SK-N-SH (cell line): ENCODE results near the gene PARVG. TPM values are rescaled to one million over a fixed set of nuclear protein-coding genes. Genes with fewer than 3 reads are reported as not detected.
A peak's percentile ranks its signal among the peaks of the same experiment; 100 is the strongest.

Experiments used
- CTCF ChIA-PET: fragments of 300-600, 350-600 bp; formaldehyde crosslinking; extraction: SDS; loops from one replicate; lab custom pipeline; 2021; lab: Yijun Ruan, JAX
- POLR2A ChIA-PET: fragments of 350-600 bp; sonication (Branson Sonifier 250); formaldehyde crosslinking; extraction: SDS; loops from one replicate; lab custom pipeline; 2020; ENCODE audit warnings: antibody characterized with exemption, inconsistent platforms; lab: Yijun Ruan, JAX
- DNase-seq: peaks from one replicate; pipeline ENCODE4 v3.0.0; 2012
- H2AFZ ChIP-seq: fragments of 200-600 bp; sonication (generic); 2 replicates; pipeline ENCODE4 v1.8.1; 2016; ENCODE audit warnings: antibody characterized with exemption, mild to moderate bottlenecking, low read depth
- H3F3A ChIP-seq: fragments of 200-600 bp; sonication (generic); replicated peaks from 2 replicates; pipeline ENCODE3; 2016; ENCODE audit warnings: antibody characterized with exemption, mild to moderate bottlenecking; ENCODE audit not compliant: insufficient read depth
- H3K27ac ChIP-seq, 2 experiments: fragments of 200-500 bp in 1 of 2; fragments of 200-600 bp in 1 of 2; sonication (Bioruptor generic) in 1 of 2; sonication (generic), shearing (Covaris generic) in 1 of 2; 2 replicates each; pipeline versions ENCODE4 v1.5.1 to v1.6.1; 2014 to 2016; ENCODE audit warnings: low read depth in 2 of 2, inconsistent platforms in 1 of 2, low read length in 1 of 2, mild to moderate bottlenecking in 1 of 2, mixed read lengths in 1 of 2
- H3K27me3 ChIP-seq: fragments of 200-600 bp; sonication (generic), shearing (Covaris generic); 2 replicates; pipeline ENCODE4 v1.6.1; 2016; ENCODE audit warnings: mixed run types; ENCODE audit not compliant: insufficient read depth
- H3K36me3 ChIP-seq, 2 experiments: fragments of 200-500 bp in 1 of 2; fragments of 200-600 bp in 1 of 2; sonication (Bioruptor generic) in 1 of 2; sonication (generic) in 1 of 2; replicated peaks in 1 of 2; 2 replicates each; pipeline versions ENCODE3 to v1.5.1; 2014 to 2016; ENCODE audit warnings: low read length in 1 of 2, mild to moderate bottlenecking in 1 of 2; ENCODE audit not compliant: insufficient read depth in 2 of 2, control insufficient read depth in 1 of 2
- H3K4me1 ChIP-seq, 2 experiments: fragments of 200-500 bp in 1 of 2; fragments of 200-600 bp in 1 of 2; sonication (Bioruptor generic) in 1 of 2; sonication (generic), shearing (Covaris generic) in 1 of 2; 2 replicates each; pipeline versions ENCODE4 v1.5.1 to v1.6.1; 2014 to 2016; ENCODE audit warnings: low read depth in 1 of 2, low read length in 1 of 2, mixed run types in 1 of 2; ENCODE audit not compliant: insufficient read depth in 2 of 2, control insufficient read depth in 1 of 2
- H3K4me2 ChIP-seq: fragments of 200-600 bp; sonication (generic), shearing (Covaris generic); 2 replicates; pipeline ENCODE4 v1.6.1; 2017; ENCODE audit warnings: mixed run types
- H3K4me3 ChIP-seq, 2 experiments: fragments of 200-500 bp in 1 of 2; fragments of 200-600 bp in 1 of 2; sonication (Bioruptor generic) in 1 of 2; sonication (generic), shearing (Covaris generic) in 1 of 2; 2 replicates each; pipeline versions ENCODE4 v1.5.1 to v1.8.1; 2014 to 2016; ENCODE audit warnings: low read depth in 2 of 2, inconsistent platforms in 1 of 2, low read length in 1 of 2, mild to moderate bottlenecking in 1 of 2, mixed read lengths in 1 of 2, moderate library complexity in 1 of 2
- H3K79me2 ChIP-seq: fragments of 200-600 bp; sonication (generic); 2 replicates; pipeline ENCODE4 v1.8.1; 2017; ENCODE audit warnings: mild to moderate bottlenecking; ENCODE audit not compliant: insufficient read depth
- H3K9ac ChIP-seq: fragments of 200-600 bp; sonication (generic); 2 replicates; pipeline ENCODE4 v1.6.1; 2017; ENCODE audit warnings: mixed run types
- H3K9me2 ChIP-seq: fragments of 200-600 bp; sonication (generic); 2 replicates; pipeline ENCODE4 v1.6.1; 2017; ENCODE audit warnings: mixed run types
- H3K9me3 ChIP-seq: fragments of 200-600 bp; sonication (generic); 2 replicates; pipeline ENCODE4 v1.6.1; 2017; ENCODE audit warnings: mixed run types, mild to moderate bottlenecking, moderate library complexity
- H4K20me1 ChIP-seq: fragments of 200-600 bp; sonication (generic); 2 replicates; pipeline ENCODE4 v1.6.1; 2017; ENCODE audit warnings: mild to moderate bottlenecking, mixed run types; ENCODE audit not compliant: insufficient read depth
- CTCF ChIP-seq: fragments of 200-600 bp; sonication (generic); IDR thresholded peaks from 2 replicates; pipeline ENCODE4 v1.6.1; 2017; ENCODE audit warnings: antibody characterized with exemption, mild to moderate bottlenecking, moderate library complexity
- EP300 ChIP-seq, 2 experiments: IDR thresholded peaks; 2 replicates each; pipeline versions ENCODE4 v1.4.0 to v1.6.1; 2012; ENCODE audit warnings: borderline replicate concordance in 1 of 2, low read depth in 1 of 2, low read length in 1 of 2
- GATA2 ChIP-seq: sonication (generic); formaldehyde crosslinking; IDR thresholded peaks from 2 replicates; pipeline ENCODE4 v1.5.0; 2020; ENCODE audit warnings: mild to moderate bottlenecking, missing genetic modification reagents
- MAX ChIP-seq: IDR thresholded peaks from 2 replicates; pipeline ENCODE4 v1.4.0; 2012; ENCODE audit warnings: low read depth
- MXI1 ChIP-seq: IDR thresholded peaks from 2 replicates; pipeline ENCODE4 v1.6.1; 2012; ENCODE audit warnings: mild to moderate bottlenecking, low read depth, low read length, improper control_type of control experiment
- PBX3 ChIP-seq: IDR thresholded peaks from 2 replicates; pipeline ENCODE4; 2012
- POLR2AphosphoS5 ChIP-seq: IDR thresholded peaks from 2 replicates; pipeline ENCODE4 v1.6.1; 2012; ENCODE audit warnings: low read depth, low read length
- RFX5 ChIP-seq: IDR thresholded peaks from 2 replicates; pipeline ENCODE4 v1.6.1; 2012; ENCODE audit warnings: mild to moderate bottlenecking, improper control_type of control experiment, low read length
- RXRA ChIP-seq: IDR thresholded peaks from 2 replicates; pipeline ENCODE4 v1.4.0; 2012; ENCODE audit warnings: low read depth, mild to moderate bottlenecking, borderline replicate concordance
- TEAD4 ChIP-seq: IDR thresholded peaks from 2 replicates; pipeline ENCODE4 v1.4.0; 2012; ENCODE audit warnings: mild to moderate bottlenecking, borderline replicate concordance; ENCODE audit not compliant: insufficient read depth
- WGBS: methylation state at CpG from one replicate; pipeline ENCODE4 v1.1.6; 2017; ENCODE audit warnings: low lambda C conversion rate; 5-methylcytosine and 5-hydroxymethylcytosine counted together
- polyA plus RNA-seq, 3 experiments: library from polyadenylated mRNA; depleted of rRNA; stranded (reverse); fragments of >200 nt; gene quantifications; 2 replicates each; pipeline ENCODE4 v1.2.3, GENCODE V29; 2012

Gene PARVG
- 0.05 TPM in 1 of 2 replicates, not detected in the other for polyA plus RNA-seq (2012; rRNA removed)
- not detected in 2 replicates for polyA plus RNA-seq (2012; cell fraction: cytosol; rRNA removed)
- polyA plus RNA-seq (2012; cell fraction: nucleus; rRNA removed) = 0.04 TPM in 1 of 2 replicates, not detected in the other

- Histone ChIP-seq H3K9me3 (no peaks in the 10 kb centered on the region), H3K4me3 (no peak within 1 kb of the TSS), H4K20me1 (no peaks in the 10 kb centered on the region), H3K4me2 (no peak within 1 kb of the TSS), H2AFZ (no peak within 1 kb of the TSS), H3K27me3 (no peaks in the 10 kb centered on the region), H3K36me3 (no peaks in the 10 kb centered on the region), H3K4me1 (no peaks in the 10 kb centered on the region; a peak in 1 of 4 replicates), H3K9ac (no peak within 1 kb of the TSS), H3K79me2 (no peaks in the 10 kb centered on the region), H3F3A (peaks cover 9% of the 10 kb centered on the region), H3K27ac (no peak within 1 kb of the TSS), H3K9me2 (no peaks in the 10 kb centered on the region)
- 69% methylated on average over 5 of the region's 5 CpGs for WGBS
- no peak for TF ChIP-seq PBX3
- TF ChIP-seq RFX5 = peak; percentile 94
- CTCF ChIA-PET = interaction anchor here (1.0 to 1.8 kb wide), 3 partner anchors 99 to 445 kb away, joined by 3 to 6 read pairs (median 3); no protein-coding TSS in a partner anchor
- POLR2A ChIA-PET = no interaction called here
- DNase-seq = no peak
These were observed at the start of gene PARVG for GRCh38 chr22:44180706-44181032. TSS of gene PARVG (plus strand) at chr22:44180925. CDS start at chr22:44183330, 2,405 bp downstream.

- no peak for DNase-seq
- ChIA-PET POLR2A (no interaction called here), CTCF (interaction anchor here (1.5 kb wide), 1 partner anchor 50 kb away, joined by 3 read pairs; no protein-coding TSS in a partner anchor)
These were observed 49.3 kb upstream of the PARVG start for GRCh38 chr22:44131412-44131811.

More at GRCh38 chr22:44131412-44131811, 49.3 kb upstream of the PARVG start:
- Histone ChIP-seq H3K36me3 (peaks cover 0 to 4% of the 10 kb centered on the region in 2 experiments), H2AFZ (no peak overlapping the region), H3K9me3 (no peaks in the 10 kb centered on the region; the same call in 1 of the 2 replicates), H3K27ac (no peak overlapping the region), H3K4me1 (peaks cover 0 to 11% of the 10 kb centered on the region in 2 experiments; a peak in 1 of 4 replicates), H3K4me3 (no peak overlapping the region), H3F3A (no peaks in the 10 kb centered on the region), H3K4me2 (no peak overlapping the region), H3K79me2 (no peaks in the 10 kb centered on the region), H3K9ac (no peak overlapping the region), H3K9me2 (no peaks in the 10 kb centered on the region), H3K27me3 (no peaks in the 10 kb centered on the region), H4K20me1 (no peaks in the 10 kb centered on the region)
- no peak for TF ChIP-seq POLR2AphosphoS5
- no peak for TF ChIP-seq GATA2 (CRISPR knock-in tag)
- TF ChIP-seq MXI1 = no peak
- TF ChIP-seq EP300 (IDR thresholded peaks at IDR 0.05; ENCODE audit: borderline replicate concordance in 1 of 2, low read depth in 1 of 2, low read length in 1 of 2) = no peak
- TF ChIP-seq RXRA = no peak
- no peak for TF ChIP-seq PBX3
- TF ChIP-seq TEAD4 = no peak
- TF ChIP-seq CTCF = no peak
- no peak for TF ChIP-seq MAX
- TF ChIP-seq RFX5 = no peak
- 100% methylated on average over 3 of the region's 12 CpGs for WGBS
